GM21528 (cell line): Measurements from ENCODE around the gene DNAJB6.

Source experiments
- ATAC-seq: cut with Tn5 transposase; IDR thresholded peaks from one replicate; pipeline ENCODE4 v1.9.1; 2021; ENCODE audit warnings: mild to moderate bottlenecking, moderate library complexity; ENCODE audit not compliant: unreplicated experiment, low FRiP score

The DNAJB6 gene

DNA sequence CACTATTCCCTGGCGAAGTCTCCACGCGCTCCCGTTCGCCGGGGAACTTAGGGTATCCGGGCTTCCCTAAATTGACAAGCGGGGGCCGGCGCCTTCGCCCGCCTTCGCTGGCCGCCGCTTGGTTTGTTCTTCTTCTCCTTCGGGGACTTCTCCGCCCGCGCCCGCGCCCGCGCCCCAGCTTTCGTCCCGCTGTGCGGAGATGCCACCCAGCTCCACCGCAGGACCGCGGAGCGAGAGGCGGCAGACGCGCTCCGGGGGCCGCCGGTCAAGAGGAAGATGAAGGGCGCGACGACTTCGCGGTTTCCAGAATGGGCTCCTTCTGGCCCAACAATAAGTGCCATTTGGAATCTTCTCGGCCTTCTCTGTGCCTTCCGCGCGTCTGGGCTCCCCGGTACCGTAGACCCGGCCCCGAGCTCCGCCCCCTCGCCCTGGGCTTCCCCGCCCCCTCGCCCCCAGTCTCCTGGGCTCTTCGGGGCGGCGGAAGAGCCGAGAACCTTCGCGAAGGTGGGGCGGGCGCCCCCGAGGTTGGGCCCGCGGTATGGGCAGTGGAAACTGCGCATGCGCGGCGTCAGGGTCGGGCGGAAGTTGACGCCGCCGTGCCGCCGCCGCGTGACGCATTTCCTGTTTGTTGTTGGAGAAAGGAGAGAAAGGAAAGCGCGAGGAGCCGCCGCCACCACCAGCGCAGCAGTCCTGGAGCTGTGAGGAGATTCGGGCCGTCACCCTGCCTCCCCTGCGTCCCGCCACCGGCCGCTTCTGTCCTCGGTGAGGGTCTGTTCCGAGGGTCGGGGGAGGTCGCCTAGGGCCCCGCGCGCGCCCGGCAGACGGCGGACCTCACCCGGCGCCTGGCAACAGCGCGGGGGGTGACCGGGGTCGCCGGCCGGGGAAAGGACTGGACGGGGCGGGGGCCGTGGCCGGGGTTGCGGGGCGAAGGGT is at the start of gene DNAJB6:
Gene DNAJB6 (plus strand): TSS at position 622 of the 933 bp plus-strand sequence. CDS start 21,569 bp downstream, outside the sequence.
- ATAC-seq: peak; percentile 69

DNA sequence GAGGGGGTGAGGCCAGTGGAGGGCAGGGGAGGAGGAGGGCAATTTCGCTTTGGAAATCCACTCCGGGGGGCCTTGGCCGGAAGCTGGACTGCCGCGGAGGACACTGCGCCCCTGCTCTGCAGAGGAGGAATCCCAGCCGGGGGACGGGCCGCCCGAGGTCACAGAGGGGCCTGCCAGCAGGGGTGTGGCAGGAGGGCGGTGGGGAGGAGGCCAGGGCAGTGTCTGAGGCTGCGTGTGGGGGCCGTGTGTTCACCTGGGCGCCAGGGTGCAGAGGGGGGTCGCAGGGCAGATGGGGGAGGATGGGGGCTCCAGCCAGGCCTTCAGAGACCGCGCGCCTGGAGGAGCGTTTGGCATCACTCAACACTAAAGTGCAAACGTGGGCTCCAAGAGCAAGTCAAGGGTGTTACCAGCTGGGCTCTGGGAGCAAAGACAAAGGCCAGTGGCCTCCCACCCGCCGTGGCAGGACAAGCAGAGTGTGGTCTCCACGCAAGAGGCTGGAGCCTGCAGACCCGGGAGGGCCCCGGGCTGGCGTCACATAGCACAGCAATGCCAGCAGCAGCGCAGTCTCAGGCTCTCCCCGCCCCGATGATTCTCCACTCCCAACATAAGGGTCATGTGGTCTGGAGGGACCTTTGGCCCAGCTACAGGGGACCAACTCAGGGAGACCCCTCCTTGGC is 45.3 kb upstream of the DNAJB6 start:
- ATAC-seq: no peak

GRCh38 chr7:157292258-157292657 is 44.5 kb upstream of the DNAJB6 start:
- ATAC-seq: no peak

GRCh38 chr7:157292770-157293412 is 43.9 kb upstream of the DNAJB6 start:
- ATAC-seq: no peak

GRCh38 chr7:157293413-157293788 is 43.4 kb upstream of the DNAJB6 start:
- ATAC-seq: no peak

DNA sequence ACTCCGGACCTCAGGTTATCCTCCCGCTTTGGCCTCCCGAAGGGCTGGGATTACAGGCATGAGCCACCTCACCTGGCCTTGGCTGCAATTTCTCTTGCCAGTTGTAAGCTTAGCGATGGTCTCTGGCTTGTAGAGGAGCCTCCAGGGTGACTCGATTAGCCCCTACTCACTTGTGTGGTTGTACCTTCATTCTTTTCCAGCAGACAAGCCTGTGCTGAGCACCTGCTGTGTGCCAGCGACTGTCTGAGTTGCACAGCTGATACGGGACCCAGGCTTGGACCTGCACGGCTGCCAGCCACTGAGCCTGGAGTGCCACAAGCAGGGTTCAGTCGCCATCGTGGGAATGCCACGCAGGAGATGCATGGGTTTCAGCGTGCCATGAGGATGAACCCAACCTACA is 42.0 kb upstream of the DNAJB6 start:
- ATAC-seq: no peak

GRCh38 chr7:157295338-157295737 is 41.5 kb upstream of the DNAJB6 start:
- no peak for ATAC-seq

GRCh38 chr7:157297185-157297584 is 39.6 kb upstream of the DNAJB6 start:
- ATAC-seq: no peak

DNA sequence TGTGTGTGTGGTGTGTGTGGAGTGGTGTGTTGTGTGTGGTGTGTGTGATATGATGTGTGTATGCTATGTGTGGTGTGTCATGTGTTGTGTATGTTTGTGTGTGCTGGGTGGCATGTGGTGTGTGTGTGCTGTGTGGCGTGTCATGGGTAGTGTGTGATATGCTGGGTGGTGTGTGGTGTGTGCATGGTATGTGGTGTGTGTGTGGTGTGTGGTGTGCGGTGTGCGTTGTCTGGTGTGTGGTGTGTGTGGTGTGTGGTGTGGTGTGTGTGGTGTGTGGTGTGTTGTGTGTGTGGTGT is 37.5 kb upstream of the DNAJB6 start:
- ATAC-seq: no peak

DNA sequence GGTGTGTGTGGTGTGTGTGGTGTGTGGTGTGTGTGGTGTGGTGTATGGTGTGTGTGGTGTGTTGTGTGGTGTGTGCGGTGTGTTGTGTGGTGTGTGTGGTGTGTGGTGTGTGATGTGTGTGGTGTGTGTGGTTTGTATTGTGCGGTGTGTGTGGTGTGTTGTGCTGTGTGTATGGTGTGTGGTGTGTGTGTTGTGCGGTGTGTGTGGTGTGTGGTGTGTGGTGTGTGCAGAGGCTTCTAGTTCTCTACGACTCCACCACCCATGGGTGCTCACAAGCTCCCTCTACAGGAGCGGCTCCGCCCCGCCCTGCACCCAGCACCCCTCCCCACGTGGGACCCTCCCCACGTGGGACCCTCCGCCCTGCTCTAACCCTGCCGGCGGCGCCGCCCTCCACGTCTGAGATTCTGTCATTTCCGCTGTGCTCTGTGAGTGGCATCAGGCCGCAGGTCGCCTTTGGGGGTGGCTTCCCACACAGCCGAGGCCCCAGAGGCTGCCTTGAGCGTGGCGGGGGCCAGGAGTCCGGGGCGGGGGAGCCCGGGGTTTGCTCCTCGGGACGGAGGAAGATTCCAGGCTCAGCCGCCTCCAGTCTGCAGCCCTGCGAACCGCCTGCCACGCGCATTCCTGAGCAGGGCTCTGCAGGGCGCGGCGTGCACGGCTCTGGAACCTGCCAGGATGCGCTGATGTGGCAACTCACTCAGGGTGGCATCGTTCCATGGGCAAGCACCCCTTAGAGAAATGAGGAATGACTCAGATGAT is 37.0 kb upstream of the DNAJB6 start:
- no peak for ATAC-seq

- no peak for ATAC-seq
These were observed 36.4 kb upstream of the DNAJB6 start for GRCh38 chr7:157300369-157300825.

DNA sequence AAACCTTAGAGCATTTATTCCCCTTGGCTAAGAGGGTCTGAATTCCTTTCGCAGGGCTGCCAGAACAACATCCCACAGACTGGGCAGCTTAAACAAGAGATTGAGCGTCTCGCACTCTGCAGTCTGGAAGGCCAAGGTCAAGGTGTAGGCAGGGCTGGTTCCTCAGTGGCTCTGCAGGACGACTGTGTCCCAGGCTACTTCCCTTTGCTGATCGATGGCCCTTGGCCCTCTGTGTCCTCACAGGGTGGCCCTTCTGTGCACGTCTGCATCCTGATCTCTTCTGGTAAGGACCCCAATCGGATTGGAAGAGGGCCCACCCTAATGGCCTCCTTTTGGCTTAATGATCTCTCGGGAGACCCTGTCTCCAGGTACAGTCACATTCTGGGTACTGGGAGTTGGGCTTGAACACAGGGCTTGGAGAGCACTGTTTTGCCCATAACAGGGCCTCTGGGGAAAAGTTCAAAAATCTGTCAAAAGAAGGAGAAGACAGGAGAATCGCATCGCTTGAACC is 35.1 kb upstream of the DNAJB6 start:
- ATAC-seq: no peak

- ATAC-seq: no peak
These were observed 29.7 kb upstream of the DNAJB6 start for GRCh38 chr7:157306846-157307838.

- no peak for ATAC-seq
These were observed 26.7 kb upstream of the DNAJB6 start for GRCh38 chr7:157309988-157310668.

DNA sequence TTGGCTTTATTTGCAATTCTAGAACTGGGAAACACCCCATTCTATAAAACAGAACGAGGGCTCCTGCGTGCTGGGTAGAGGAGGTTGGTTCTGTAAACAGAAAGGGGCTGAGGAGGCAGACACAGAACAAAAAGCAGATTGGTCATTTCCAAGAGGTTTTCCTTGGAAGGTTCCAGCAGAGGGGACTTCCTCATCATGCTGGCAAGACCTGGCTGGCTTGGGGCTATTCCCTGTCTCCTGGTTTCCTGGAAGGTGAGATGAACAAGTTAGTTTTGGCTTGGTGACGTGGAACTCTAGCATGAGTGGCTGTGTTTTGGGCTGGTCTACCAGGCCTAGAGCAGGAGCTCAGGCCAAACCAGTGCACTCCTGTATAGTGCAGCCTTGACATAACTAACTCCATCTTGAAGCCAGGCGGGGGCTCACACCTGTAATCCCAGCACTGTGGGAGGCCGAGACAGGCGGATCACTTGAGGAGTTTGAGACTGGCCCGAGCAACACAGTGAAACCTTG is 26.1 kb upstream of the DNAJB6 start:
- ATAC-seq: no peak

- ATAC-seq: no peak
These were observed 23.9 kb upstream of the DNAJB6 start for GRCh38 chr7:157312941-157313340.

GRCh38 chr7:157313645-157314044 is 23.2 kb upstream of the DNAJB6 start:
- no peak for ATAC-seq

DNA sequence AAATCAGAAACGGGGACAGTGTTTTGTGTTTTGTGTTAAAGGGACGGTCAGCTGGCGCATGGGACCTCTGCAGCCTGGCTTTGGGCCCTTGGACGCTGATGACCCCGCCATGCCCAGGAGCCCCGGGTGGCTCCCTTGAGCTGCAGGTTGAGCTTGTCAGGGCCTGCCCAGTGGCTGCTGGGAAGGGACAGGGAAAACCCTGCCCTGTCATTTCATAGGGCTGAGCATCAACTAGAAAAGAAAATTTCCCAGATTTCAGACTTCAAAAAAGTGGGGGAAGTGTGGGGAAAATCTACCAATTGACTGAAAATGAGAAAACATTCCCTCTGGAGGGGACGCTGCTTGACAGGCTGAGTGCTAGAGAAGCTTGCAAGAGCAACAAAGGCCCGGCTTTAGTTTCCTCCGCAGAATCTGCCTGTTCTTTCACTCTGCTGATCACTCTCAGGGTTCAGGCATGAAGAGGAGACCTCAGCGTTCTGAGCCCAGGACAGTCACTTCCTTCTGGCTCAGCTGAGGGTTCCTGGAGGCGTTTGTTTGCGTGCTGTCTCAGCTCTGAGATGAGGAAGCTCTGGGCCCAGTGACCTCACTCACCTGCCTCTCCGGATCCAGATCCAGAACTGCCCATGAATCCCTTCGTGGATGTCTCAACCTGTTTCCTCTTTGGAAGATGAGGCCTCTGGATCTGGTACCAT is 18.6 kb upstream of the DNAJB6 start:
- ATAC-seq: peak; percentile 70
